Sigmoid colon (tissue), 7 donors: ENCODE data around the gene MRPS18A. TPM values are rescaled to one million over a fixed set of nuclear protein-coding genes. Genes with fewer than 3 reads are reported as not detected.

Experiments
- DNase-seq: peaks from one replicate; pipeline ENCODE4 v3.0.0-alpha.2; 2019
- H3K27ac ChIP-seq, 4 donors: fragments of 200-600 bp; sonication (generic); one replicate each; pipeline ENCODE4 v1.5.1; 2016 to 2019; ENCODE audit warnings: mild to moderate bottlenecking in 1 of 4
- H3K27me3 ChIP-seq, 3 donors: fragments of 200-600 bp; sonication (generic); one replicate each; pipeline ENCODE4 v1.5.1; 2019; ENCODE audit warnings: mild to moderate bottlenecking in 1 of 3
- H3K36me3 ChIP-seq, 4 donors: fragments of 200-600 bp; sonication (generic); one replicate each; pipeline ENCODE4 v1.5.1; 2016 to 2019
- H3K4me1 ChIP-seq, 4 donors: fragments of 200-600 bp; sonication (generic); one replicate each; pipeline ENCODE4 v1.5.1; 2017 to 2019
- H3K4me3 ChIP-seq, 4 donors: fragments of 200-600 bp; sonication (generic); one replicate each; pipeline ENCODE4 v1.5.1; 2017 to 2019; ENCODE audit warnings: mild to moderate bottlenecking in 2 of 4, moderate library complexity in 1 of 4
- H3K9me3 ChIP-seq, 4 donors: fragments of 200-600 bp in 3 of 4; sonication (generic) in 3 of 4; one replicate each; pipeline versions ENCODE4 v1.5.1 to v1.6.1; 2013 to 2019
- CTCF ChIP-seq, 4 experiments: fragments of 450-650 bp in 3 of 4; fragments of 200-600 bp in 1 of 4; IDR thresholded peaks; one replicate each; pipeline ENCODE4 v1.5.1; 2016 to 2019; ENCODE audit warnings: antibody characterized with exemption in 4 of 4, mild to moderate bottlenecking in 3 of 4, moderate library complexity in 2 of 4
- EP300 ChIP-seq, 4 donors: sonication (generic); formaldehyde crosslinking; IDR thresholded peaks; one replicate each; pipeline ENCODE4 v1.6.1; 2017; ENCODE audit warnings: antibody characterized with exemption in 4 of 4
- POLR2A ChIP-seq, 2 donors: fragments of 450-650 bp; IDR thresholded peaks; one replicate each; pipeline ENCODE4 v1.6.1; 2016; ENCODE audit warnings: antibody characterized with exemption in 2 of 2, mild to moderate bottlenecking in 2 of 2, moderate library complexity in 2 of 2
- POLR2AphosphoS5 ChIP-seq, 4 donors: sonication (generic); formaldehyde crosslinking; IDR thresholded peaks; one replicate each; pipeline ENCODE4 v1.6.1; 2017; ENCODE audit warnings: antibody characterized with exemption in 4 of 4
- WGBS, 2 donors: extraction: QIAGEN DNeasy Blood & Tissue Kit; methylation state at CpG; one replicate each; pipeline ENCODE4 v1.1.7; 2013; 5-methylcytosine and 5-hydroxymethylcytosine counted together
- intact Hi-C: fragments of 100-400 bp; cut with DNase I; formaldehyde crosslinking; loops from one replicate; pipeline ENCODE4 v1.15.1; 2023
- polyA plus RNA-seq, 3 donors: library from polyadenylated mRNA; stranded (reverse); fragments of 200-250 nt; gene quantifications; one replicate each; pipeline ENCODE4 v1.2.3, GENCODE V29; 2013
- total RNA-seq, 4 donors: library from RNA; depleted of rRNA; stranded (reverse); fragments of >200 nt; gene quantifications; one replicate each; pipeline ENCODE4 v1.1.0, GENCODE V29; 2016
- donor health status: healthy with polysubstance abuse.
- donor health status: Bipolar disorder and iron deficiency.
- donor health status: healthy.

The MRPS18A gene
- total and polyA plus RNA-seq, 7 donors, result 28.8 to 93.2 (median 43.9) TPM

DNA sequence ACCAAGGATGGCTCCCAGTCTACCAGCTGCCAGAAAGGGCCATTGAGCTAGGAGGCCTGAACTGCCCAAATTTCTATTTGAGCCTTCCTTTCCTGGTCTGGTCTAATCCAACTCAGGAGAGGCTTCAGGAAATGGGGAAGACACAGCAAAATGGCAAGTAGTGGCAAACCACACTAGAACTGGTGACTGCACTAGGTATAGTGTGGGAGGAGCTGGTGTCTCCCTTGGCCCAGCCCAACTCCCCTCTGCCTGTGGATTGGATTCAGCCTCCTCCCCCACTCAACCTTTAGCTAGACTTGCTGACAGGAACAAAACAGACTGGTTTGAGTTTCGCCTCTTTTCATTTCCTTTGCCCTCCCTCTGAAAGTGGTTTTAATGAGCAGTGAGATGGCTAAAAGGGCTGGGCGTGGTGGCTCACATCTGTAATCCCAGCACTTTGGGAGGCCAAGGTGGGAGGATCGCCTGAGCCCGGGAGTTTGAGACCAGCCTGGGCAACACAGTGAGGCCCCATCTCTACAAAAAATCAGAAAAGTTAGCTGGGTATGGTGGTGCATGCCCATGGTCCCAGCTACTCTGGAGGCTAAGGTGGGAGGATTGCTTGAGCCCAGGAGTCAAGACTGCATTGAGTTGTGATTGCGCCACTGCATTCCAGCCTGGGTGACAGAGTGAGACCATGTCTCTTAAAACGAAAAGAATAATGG lies 17.5 kb downstream of the MRPS18A start:
- no peak for DNase-seq
- Histone ChIP-seq H3K27ac (peak overlapping the region; percentile 46 to 70 (median 63)), H3K27me3 (no peaks in the 10 kb centered on the region), H3K4me1 (peaks cover 0 to 40% (median 34%) of the 10 kb centered on the region in 4 donors), H3K36me3 (peaks cover 17 to 45% (median 33%) of the 10 kb centered on the region in 4 donors), H3K9me3 (no peaks in the 10 kb centered on the region), H3K4me3 (no peak overlapping the region)
- 58 to 69% methylated on average over 6 of the region's 6 CpGs for WGBS, 2 donors
- TF ChIP-seq POLR2A (IDR thresholded peaks at IDR 0.05), result no peak
- no peak for TF ChIP-seq CTCF (IDR thresholded peaks at IDR 0.05)
- TF ChIP-seq POLR2AphosphoS5 (IDR thresholded peaks at IDR 0.05), result no peak
- no peak for TF ChIP-seq EP300 (IDR thresholded peaks at IDR 0.05)
- intact Hi-C loops, result no loop called here

GRCh38 chr6:43669050-43669921 lies 18.3 kb downstream of the MRPS18A start:
- peaks cover 0 to 40% (median 34%) of the 10 kb centered on the region in 4 donors for H3K4me1 ChIP-seq
- WGBS, 2 donors, result 76 to 79% methylated on average over 15 of the region's 15 CpGs
- H3K9me3 ChIP-seq, result no peaks in the 10 kb centered on the region
- peaks cover 9 to 37% (median 26%) of the 10 kb centered on the region in 4 donors for H3K36me3 ChIP-seq
- H3K4me3 ChIP-seq, result no peak overlapping the region
- TF ChIP-seq POLR2AphosphoS5 (IDR thresholded peaks at IDR 0.05) (peak in 1 of 4 donors; percentile 7), EP300 (IDR thresholded peaks at IDR 0.05) (no peak)
- DNase-seq, result peak; percentile 86
- no peaks in the 10 kb centered on the region for H3K27me3 ChIP-seq
- intact Hi-C loops, result no loop called here
- peak overlapping the region; percentile 46 to 70 (median 63) for H3K27ac ChIP-seq

- WGBS, 2 donors, result 20 to 30% methylated on average over 17 of the region's 17 CpGs
Measured at GRCh38 chr6:43668151-43669028, 19.2 kb downstream of the MRPS18A start.

More at GRCh38 chr6:43668151-43669028, 19.2 kb downstream of the MRPS18A start:
- no peaks in the 10 kb centered on the region for H3K9me3 ChIP-seq
- intact Hi-C loops, result no loop called here
- H3K4me1 ChIP-seq, result peaks cover 0 to 40% (median 34%) of the 10 kb centered on the region in 4 donors
- no peak overlapping the region for H3K4me3 ChIP-seq
- DNase-seq, result peak; percentile 74
- TF ChIP-seq POLR2AphosphoS5 (IDR thresholded peaks at IDR 0.05) (peak in 1 of 4 donors; percentile 42), POLR2A (IDR thresholded peaks at IDR 0.05) (no peak), EP300 (IDR thresholded peaks at IDR 0.05) (no peak), CTCF (IDR thresholded peaks at IDR 0.05) (peak in 2 of 4 experiments; percentile 9 to 34)
- H3K36me3 ChIP-seq, result peaks cover under 1 to 28% (median 17%) of the 10 kb centered on the region in 4 donors
- peak overlapping the region; percentile 42 to 70 (median 63) for H3K27ac ChIP-seq
- H3K27me3 ChIP-seq, result no peaks in the 10 kb centered on the region
